MCF 10A (cell line): ENCODE results near the gene LSM8. TPM values are rescaled to one million over a fixed set of nuclear protein-coding genes. Genes with fewer than 3 reads are reported as not detected.

Source experiments
- BruUV-seq: library from RNA; stranded (reverse); fragments of 400-500 nt; replicated peaks from 2 replicates; lab custom pipeline; 2021; lab: Mats Ljungman, UMichigan
- CTCF ChIA-PET: fragments of 300-600 bp; sonication (Branson Sonifier 250); formaldehyde crosslinking; extraction: SDS; loops from one replicate; lab custom pipeline; 2021; ENCODE audit warnings: antibody characterized with exemption, inconsistent platforms; lab: Yijun Ruan, JAX
- POLR2A ChIA-PET: fragments of 300-600, 350-650 bp; sonication (Branson Sonifier 250); formaldehyde crosslinking; extraction: SDS; loops from one replicate; lab custom pipeline; 2020; ENCODE audit warnings: antibody characterized with exemption, inconsistent platforms; lab: Yijun Ruan, JAX
- DNase-seq: peaks from one replicate; pipeline ENCODE4 v3.0.0-alpha.2; 2018; ENCODE audit not compliant: unreplicated experiment
- H3K27ac Mint-ChIP-seq: one replicate; pipeline ENCODE4 v1.8.0; 2022; ENCODE audit warnings: mild to moderate bottlenecking, low read depth, mixed read lengths; ENCODE audit not compliant: unreplicated experiment
- H3K27me3 Mint-ChIP-seq: one replicate; pipeline ENCODE4 v1.8.0; 2022; ENCODE audit warnings: mixed read lengths; ENCODE audit not compliant: insufficient read depth, unreplicated experiment
- H3K36me3 Mint-ChIP-seq: one replicate; pipeline ENCODE4 v1.8.0; 2022; ENCODE audit warnings: mild to moderate bottlenecking, moderate library complexity, mixed read lengths; ENCODE audit not compliant: insufficient read depth, unreplicated experiment
- H3K4me1 Mint-ChIP-seq: one replicate; pipeline ENCODE4 v1.8.0; 2022; ENCODE audit warnings: mixed read lengths; ENCODE audit not compliant: insufficient read depth, unreplicated experiment
- H3K4me3 Mint-ChIP-seq: one replicate; pipeline ENCODE4 v1.8.0; 2022; ENCODE audit warnings: mild to moderate bottlenecking, moderate library complexity, mixed read lengths; ENCODE audit not compliant: unreplicated experiment
- H3K9me3 Mint-ChIP-seq: one replicate; pipeline ENCODE4 v1.8.0; 2022; ENCODE audit warnings: mixed read lengths; ENCODE audit not compliant: unreplicated experiment
- intact Hi-C: fragments of 100-400 bp; cut with micrococcal nuclease; formaldehyde crosslinking; loops from 2 replicates; pipeline ENCODE4 v1.14.1; 2022
- total RNA-seq: library from RNA; stranded (reverse); gene quantifications from 2 replicates; pipeline ENCODE4 v1.2.3, GENCODE V29; 2022
- TF ChIP-seq, protein P1 (sequence below): fragments of 200-600 bp; IDR thresholded peaks from one replicate; pipeline ENCODE4 v1.8.0; 2022; ENCODE audit warnings: antibody characterized with exemption, mild to moderate bottlenecking; ENCODE audit not compliant: unreplicated experiment

Gene LSM8
- total RNA-seq, 1 experiment from 2014 or later, result 48.2 TPM

DNA sequence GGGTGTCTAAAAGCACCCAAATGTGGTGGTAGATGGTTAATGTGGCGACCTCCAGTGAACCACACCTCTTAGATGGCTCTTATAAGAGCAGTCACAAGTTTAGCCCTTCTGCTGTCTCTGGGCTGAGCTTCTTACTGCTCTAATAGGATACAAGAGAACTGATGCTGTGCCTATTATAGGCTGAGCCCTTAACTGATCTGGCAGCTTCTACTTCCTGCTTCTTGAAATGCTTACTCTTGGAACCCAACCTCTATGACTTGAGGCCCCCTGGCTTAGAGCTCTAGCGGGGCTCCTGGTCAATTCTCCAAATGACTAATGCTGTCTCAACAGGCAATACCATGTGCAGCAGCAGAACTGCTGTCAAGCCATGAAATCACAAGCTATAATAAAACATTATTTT, 35.0 kb upstream of the LSM8 start:
- no peak overlapping the region for H3K4me3 Mint-ChIP-seq
- ChIA-PET CTCF (interaction anchor here (0.7 to 1.4 kb wide), 9 partner anchors 10 to 944 kb away, joined by 3 to 9 read pairs (median 4); no protein-coding TSS in a partner anchor), POLR2A (interaction anchor here (0.7 kb wide), 1 partner anchor 753 kb away, joined by 4 read pairs; no protein-coding TSS in a partner anchor)
- DNase-seq, result no peak
- no TSS peak for BruUV-seq
- H3K27ac Mint-ChIP-seq, result no peak overlapping the region
- TF ChIP-seq, protein P1, sequence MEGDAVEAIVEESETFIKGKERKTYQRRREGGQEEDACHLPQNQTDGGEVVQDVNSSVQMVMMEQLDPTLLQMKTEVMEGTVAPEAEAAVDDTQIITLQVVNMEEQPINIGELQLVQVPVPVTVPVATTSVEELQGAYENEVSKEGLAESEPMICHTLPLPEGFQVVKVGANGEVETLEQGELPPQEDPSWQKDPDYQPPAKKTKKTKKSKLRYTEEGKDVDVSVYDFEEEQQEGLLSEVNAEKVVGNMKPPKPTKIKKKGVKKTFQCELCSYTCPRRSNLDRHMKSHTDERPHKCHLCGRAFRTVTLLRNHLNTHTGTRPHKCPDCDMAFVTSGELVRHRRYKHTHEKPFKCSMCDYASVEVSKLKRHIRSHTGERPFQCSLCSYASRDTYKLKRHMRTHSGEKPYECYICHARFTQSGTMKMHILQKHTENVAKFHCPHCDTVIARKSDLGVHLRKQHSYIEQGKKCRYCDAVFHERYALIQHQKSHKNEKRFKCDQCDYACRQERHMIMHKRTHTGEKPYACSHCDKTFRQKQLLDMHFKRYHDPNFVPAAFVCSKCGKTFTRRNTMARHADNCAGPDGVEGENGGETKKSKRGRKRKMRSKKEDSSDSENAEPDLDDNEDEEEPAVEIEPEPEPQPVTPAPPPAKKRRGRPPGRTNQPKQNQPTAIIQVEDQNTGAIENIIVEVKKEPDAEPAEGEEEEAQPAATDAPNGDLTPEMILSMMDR, result no peak
- no peaks in the 10 kb centered on the region for H3K9me3 Mint-ChIP-seq
- H3K27me3 Mint-ChIP-seq, result no peaks in the 10 kb centered on the region
- peaks cover 10% of the 10 kb centered on the region for H3K4me1 Mint-ChIP-seq
- no peaks in the 10 kb centered on the region for H3K36me3 Mint-ChIP-seq
- intact Hi-C loops, result no loop called here

GRCh38 chr7:118149394-118149793, 34.6 kb upstream of the LSM8 start:
- H3K27ac Mint-ChIP-seq, result no peak overlapping the region
- POLR2A ChIA-PET, result no interaction called here
- BruUV-seq, result no TSS peak

GRCh38 chr7:118151671-118152070, 32.3 kb upstream of the LSM8 start:
- no peak for DNase-seq
- Mint-ChIP-seq H3K27me3 (peaks cover 18% of the 10 kb centered on the region), H3K4me3 (no peak overlapping the region), H3K4me1 (peaks cover 10% of the 10 kb centered on the region), H3K9me3 (no peaks in the 10 kb centered on the region), H3K27ac (no peak overlapping the region), H3K36me3 (no peaks in the 10 kb centered on the region)
- no TSS peak for BruUV-seq
- intact Hi-C loops, result loop anchor here (2.0 to 5.0 kb wide), 4 partner anchors 47 to 753 kb away; no protein-coding TSS in a partner anchor
- POLR2A ChIA-PET, result no interaction called here
- TF ChIP-seq, protein P1, result no peak
- CTCF ChIA-PET, result interaction anchor here (0.6 to 3.2 kb wide), 15 partner anchors 13 to 1179 kb away, joined by 3 to 21 read pairs (median 3); no protein-coding TSS in a partner anchor

More at GRCh38 chr7:118149394-118149793, 34.6 kb upstream of the LSM8 start:
- Mint-ChIP-seq H3K27me3 (peaks cover under 1% of the 10 kb centered on the region), H3K4me1 (peaks cover 10% of the 10 kb centered on the region), H3K4me3 (no peak overlapping the region), H3K9me3 (no peaks in the 10 kb centered on the region), H3K36me3 (no peaks in the 10 kb centered on the region)
- CTCF ChIA-PET, result interaction anchor here (1.0 to 1.4 kb wide), 5 partner anchors 9 to 690 kb away, joined by 3 to 9 read pairs (median 5); no protein-coding TSS in a partner anchor
- no peak for DNase-seq
- TF ChIP-seq, protein P1, result no peak
- intact Hi-C loops, result no loop called here

DNA sequence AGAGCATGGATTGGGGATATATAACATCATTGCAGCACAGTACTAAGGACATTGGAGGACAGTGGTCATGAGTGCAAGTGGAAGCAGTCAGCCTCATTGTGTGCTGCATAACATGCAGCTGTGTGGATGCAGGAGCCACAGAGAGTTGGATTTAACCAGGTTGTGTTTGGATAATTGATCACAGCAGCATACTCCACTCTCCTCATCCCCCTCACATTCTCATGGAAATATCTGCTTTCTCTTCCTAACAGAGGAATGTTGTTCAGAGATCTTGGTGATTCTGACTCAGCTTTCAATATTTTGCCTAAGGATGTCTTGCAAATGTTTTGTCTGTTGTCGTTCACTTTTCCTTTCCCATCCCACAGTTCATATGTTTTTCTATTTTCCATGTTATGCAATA, 31.8 kb upstream of the LSM8 start:
- no peak overlapping the region for H3K4me3 Mint-ChIP-seq
- POLR2A ChIA-PET, result no interaction called here
- peaks cover 10% of the 10 kb centered on the region for H3K4me1 Mint-ChIP-seq
- CTCF ChIA-PET, result interaction anchor here (0.5 to 3.2 kb wide), 19 partner anchors 14 to 753 kb away, joined by 3 to 21 read pairs (median 4); no protein-coding TSS in a partner anchor
- no peak for DNase-seq
- TF ChIP-seq, protein P1, result no peak
- intact Hi-C loops, result loop anchor here (2.0 to 5.0 kb wide), 4 partner anchors 47 to 753 kb away; no protein-coding TSS in a partner anchor
- BruUV-seq, result no TSS peak
- no peaks in the 10 kb centered on the region for H3K36me3 Mint-ChIP-seq
- no peak overlapping the region for H3K27ac Mint-ChIP-seq
- peaks cover 18% of the 10 kb centered on the region for H3K27me3 Mint-ChIP-seq
- H3K9me3 Mint-ChIP-seq, result no peaks in the 10 kb centered on the region
